ENCODE data around the gene CDH20.
A peak's percentile ranks its signal among the peaks of the same experiment; 100 is the strongest.

CDH20 gene

GRCh38 chr18:61528961-61529360, 195.7 kb downstream of the CDH20 start:
- no peak for DNase-seq

GRCh38 chr18:61530681-61531080, 197.5 kb downstream of the CDH20 start:
- DNase-seq, result no peak

- DNase-seq, result peak in 44 of 51 donors; percentile 3 to 79 (median 42)
Measured at GRCh38 chr18:61531182-61531581, 198.0 kb downstream of the CDH20 start.

- DNase-seq, result no peak
Measured at GRCh38 chr18:61531891-61532290, 198.7 kb downstream of the CDH20 start.

- DNase-seq, result no peak
Measured at GRCh38 chr18:61535401-61535800, 202.2 kb downstream of the CDH20 start.

- DNase-seq, result no peak
Measured at GRCh38 chr18:61541673-61542072, 208.4 kb downstream of the CDH20 start.

- DNase-seq, result no peak
Measured at GRCh38 chr18:61542596-61542995, 209.4 kb downstream of the CDH20 start.

GRCh38 chr18:61543518-61543917, 210.3 kb downstream of the CDH20 start:
- no peak for DNase-seq

GRCh38 chr18:61544178-61544577, 210.9 kb downstream of the CDH20 start:
- no peak for DNase-seq

GRCh38 chr18:61545281-61546245, 212.3 kb downstream of the CDH20 start:
- DNase-seq, result no peak

GRCh38 chr18:61546590-61546989, 213.4 kb downstream of the CDH20 start:
- no peak for DNase-seq

- DNase-seq, result peak in 4 of 51 donors; percentile 4 to 25 (median 6)
Measured at GRCh38 chr18:61549416-61549815, 216.2 kb downstream of the CDH20 start.

GRCh38 chr18:61549889-61550288, 216.7 kb downstream of the CDH20 start:
- no peak for DNase-seq

GRCh38 chr18:61551586-61551985, 218.4 kb downstream of the CDH20 start:
- DNase-seq, result peak in 6 of 51 donors; percentile 1 to 46 (median 10)

- no peak for DNase-seq
Measured at GRCh38 chr18:61553045-61553659, 219.9 kb downstream of the CDH20 start.

- DNase-seq, result no peak
Measured at GRCh38 chr18:61554117-61554776, 221.0 kb downstream of the CDH20 start.

GRCh38 chr18:61554946-61555361, 221.7 kb downstream of the CDH20 start:
- no peak for DNase-seq

GRCh38 chr18:61556316-61556715, 223.1 kb downstream of the CDH20 start:
- DNase-seq, result no peak

- no peak for DNase-seq
Measured at GRCh38 chr18:61556862-61557261, 223.6 kb downstream of the CDH20 start.

GRCh38 chr18:61569176-61569892, 236.1 kb downstream of the CDH20 start:
- peak in 4 of 51 donors; percentile 1 to 8 (median 6) for DNase-seq

GRCh38 chr18:61570070-61570469, 236.8 kb downstream of the CDH20 start:
- no peak for DNase-seq
